Fibroblast of mammary gland (primary cell): ENCODE data around the gene GLCE.

Source experiments
- DNase-seq: peaks from one replicate; pipeline ENCODE4 v3.0.0-alpha.2; 2010; ENCODE audit warnings: low read depth
- H3K4me3 ChIP-seq: 2 replicates; pipeline ENCODE4 v1.5.1; 2011; ENCODE audit warnings: low read depth, mild to moderate bottlenecking, low read length, moderate library complexity; ENCODE audit not compliant: control insufficient read depth
- CTCF ChIP-seq: conservative IDR thresholded peaks from 2 replicates; pipeline ENCODE4 v1.5.1; 2011; ENCODE audit warnings: low read depth, low read length, inconsistent platforms; ENCODE audit not compliant: control insufficient read depth, insufficient read depth

The GLCE gene

DNA sequence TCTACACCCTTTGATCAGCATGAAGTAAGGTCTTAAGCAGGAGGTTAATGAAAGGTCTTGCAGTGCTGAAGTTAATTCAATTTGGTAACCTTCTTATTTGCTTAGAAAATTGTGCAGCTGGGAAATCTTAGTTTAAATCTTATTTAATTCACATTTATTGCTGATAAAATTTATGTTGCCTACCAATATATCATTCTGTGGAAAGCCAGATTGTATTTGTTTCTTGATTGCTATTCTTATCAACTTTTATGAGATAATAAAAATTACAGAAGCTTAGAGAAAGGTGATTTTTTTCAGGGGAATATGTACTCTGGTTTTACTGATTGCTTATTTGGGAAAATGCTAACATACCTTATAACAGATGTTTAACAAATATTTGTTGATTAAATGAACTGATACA is 74.2 kb downstream of the GLCE start:
- no peak for TF ChIP-seq CTCF
- DNase-seq = no peak
- H3K4me3 ChIP-seq = no peak overlapping the region

GRCh38 chr15:69236505-69236904 is 76.1 kb downstream of the GLCE start:
- TF ChIP-seq CTCF = no peak
- no peak overlapping the region for H3K4me3 ChIP-seq
- no peak for DNase-seq

DNA sequence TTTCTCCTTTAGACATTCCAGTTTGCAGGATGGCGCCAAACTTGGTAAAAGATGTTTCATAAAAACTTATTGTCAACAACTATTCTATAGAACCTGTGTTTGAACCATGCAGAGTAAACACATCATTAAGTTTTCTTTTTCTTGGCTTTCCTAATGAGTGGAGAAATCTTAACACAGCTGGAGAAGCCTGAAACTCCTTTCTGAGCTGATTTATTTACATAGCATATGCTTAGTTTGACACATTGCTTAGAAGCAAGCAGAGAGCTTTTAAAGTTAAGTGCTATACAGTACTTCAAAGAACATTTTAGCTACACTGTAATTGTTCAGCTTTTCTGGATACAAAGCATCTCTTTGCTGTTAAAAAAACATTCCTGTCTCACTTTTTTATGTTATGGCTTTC is 77.3 kb downstream of the GLCE start:
- TF ChIP-seq CTCF = no peak
- no peak overlapping the region for H3K4me3 ChIP-seq
- DNase-seq = no peak

GRCh38 chr15:69244798-69245197 is 84.4 kb downstream of the GLCE start:
- DNase-seq = no peak
- no peak overlapping the region for H3K4me3 ChIP-seq
- TF ChIP-seq CTCF = no peak

DNA sequence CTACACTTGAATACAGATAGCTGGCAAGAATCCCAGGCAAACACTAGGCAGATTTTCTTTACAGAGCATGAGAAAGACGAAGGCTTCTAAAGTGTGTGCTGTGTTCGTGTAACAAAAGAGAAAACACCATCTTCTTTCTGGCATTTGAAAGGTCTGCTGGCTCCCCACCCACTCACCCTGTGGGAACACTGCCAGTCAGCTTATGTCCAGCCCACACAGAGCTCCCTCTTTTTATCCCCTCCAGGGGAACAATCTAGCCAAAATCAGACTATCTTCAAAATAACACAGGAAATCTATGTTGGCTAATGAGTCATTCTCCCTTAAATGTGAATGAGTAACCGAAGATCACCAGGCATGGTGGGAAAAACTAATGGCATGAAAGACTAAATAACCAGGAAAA is 92.7 kb downstream of the GLCE start:
- H3K4me3 ChIP-seq = no peak overlapping the region
- no peak for TF ChIP-seq CTCF
- DNase-seq = peak; percentile 93

DNA sequence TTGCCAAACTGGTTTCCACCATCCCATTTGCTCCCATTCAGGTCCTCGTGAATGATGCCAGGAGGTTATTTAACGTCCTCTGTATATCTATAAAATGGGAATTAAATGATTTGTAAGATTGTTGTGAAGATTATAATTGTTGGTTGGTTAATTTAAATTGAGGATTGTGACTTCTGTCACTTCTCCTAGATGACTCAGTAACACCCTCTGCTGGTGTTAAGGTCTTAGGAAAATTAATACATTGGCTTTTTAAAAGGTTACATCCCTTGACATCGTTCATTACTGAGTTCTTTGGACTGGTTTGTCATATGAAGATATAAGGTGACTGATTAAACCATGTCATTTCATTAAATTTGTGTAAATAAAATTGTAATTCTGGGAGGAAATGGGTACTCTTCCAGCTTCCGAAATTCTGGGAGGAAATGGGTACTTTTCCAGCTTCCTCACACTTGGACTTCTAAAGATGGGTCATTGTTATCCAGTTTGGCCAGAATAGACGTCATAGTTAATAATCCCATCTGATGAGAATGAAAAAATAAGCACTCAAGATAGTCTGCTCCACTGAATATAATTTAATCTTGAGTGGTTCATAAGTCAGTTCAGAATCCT is 105.0 kb downstream of the GLCE start:
- no peak overlapping the region for H3K4me3 ChIP-seq
- peak; percentile 47 for TF ChIP-seq CTCF
- peak; percentile 48 for DNase-seq

DNA sequence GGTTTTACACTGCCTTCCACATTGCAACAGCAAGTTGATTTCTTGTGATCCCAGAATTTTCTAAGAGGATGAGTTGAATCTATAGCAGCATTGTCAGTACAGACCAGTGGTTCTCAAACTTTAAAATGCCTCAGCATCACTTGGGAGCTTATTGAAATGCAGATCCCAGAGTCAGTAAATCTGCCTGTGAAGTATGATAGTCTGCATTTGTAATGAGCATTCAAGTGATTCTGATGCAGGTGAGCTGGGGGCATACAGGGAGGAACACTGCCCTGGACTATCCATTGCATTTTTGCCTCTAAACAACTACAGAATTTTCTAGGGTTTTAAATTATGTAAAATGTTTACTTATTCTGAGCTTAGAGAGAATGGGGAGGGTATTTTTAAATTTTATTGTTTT is 110.8 kb downstream of the GLCE start:
- no peak for TF ChIP-seq CTCF
- no peak overlapping the region for H3K4me3 ChIP-seq
- no peak for DNase-seq
